SK-N-SH (cell line): Measurements from ENCODE around the gene C2CD4D.

ENCODE experiments used
- CHD2 ChIP-seq: fragments of 150-350 bp; IDR thresholded peaks from 2 replicates; pipeline ENCODE4 v1.6.1; 2018; ENCODE audit warnings: low read length; ENCODE audit not compliant: partially characterized antibody
- EP300 ChIP-seq, 2 experiments: IDR thresholded peaks; 2 replicates each; pipeline versions ENCODE4 v1.4.0 to v1.6.1; 2012; ENCODE audit warnings: borderline replicate concordance in 1 of 2, low read depth in 1 of 2, low read length in 1 of 2
- EZH2phosphoT487 ChIP-seq: fragments of 200-600 bp; sonication (generic); IDR thresholded peaks from 2 replicates; pipeline ENCODE4 v1.6.1; 2017; ENCODE audit warnings: low read depth, mixed run types, mild to moderate bottlenecking, antibody characterized with exemption, moderate library complexity, borderline replicate concordance
- FOSL2 ChIP-seq: IDR thresholded peaks from 2 replicates; pipeline ENCODE4 v1.4.0; 2012; ENCODE audit warnings: low read depth, mild to moderate bottlenecking, moderate library complexity, borderline replicate concordance
- GABPA ChIP-seq: IDR thresholded peaks from 2 replicates; pipeline ENCODE4 v1.4.0; 2012; ENCODE audit warnings: low read depth, mild to moderate bottlenecking
- POLR2AphosphoS5 ChIP-seq: IDR thresholded peaks from 2 replicates; pipeline ENCODE4 v1.6.1; 2012; ENCODE audit warnings: low read depth, low read length
- RCOR1 ChIP-seq: fragments of 150-350 bp; IDR thresholded peaks from 2 replicates; pipeline ENCODE4 v1.6.1; 2017; ENCODE audit warnings: antibody characterized with exemption, low read length
- SIN3A ChIP-seq: IDR thresholded peaks from 2 replicates; pipeline ENCODE4 v1.6.1; 2012; ENCODE audit warnings: low read depth, mild to moderate bottlenecking, low read length, moderate library complexity, borderline replicate concordance
- SMC3 ChIP-seq: IDR thresholded peaks from 2 replicates; pipeline ENCODE4 v1.6.1; 2012; ENCODE audit warnings: low read depth, low read length, improper control_type of control experiment
- TCF12 ChIP-seq: IDR thresholded peaks from 2 replicates; pipeline ENCODE4 v1.4.0; 2012
- USF1 ChIP-seq: IDR thresholded peaks from 2 replicates; pipeline ENCODE4 v1.4.0; 2012; ENCODE audit warnings: low read depth, borderline replicate concordance
- ZBTB33 ChIP-seq: IDR thresholded peaks from 2 replicates; pipeline ENCODE4 v1.4.0; 2012; ENCODE audit warnings: low read depth, borderline replicate concordance
- TF ChIP-seq, protein P1 (sequence below): fragments of 200-600 bp; sonication (generic); IDR thresholded peaks from 2 replicates; pipeline ENCODE4 v1.6.1; 2017; ENCODE audit warnings: antibody characterized with exemption, mild to moderate bottlenecking, moderate library complexity
- TF ChIP-seq, protein P2 (sequence below): IDR thresholded peaks from 2 replicates; pipeline ENCODE4 v1.6.1; 2012; ENCODE audit warnings: mild to moderate bottlenecking, low read depth, low read length, moderate library complexity

GRCh38 chr1:151819976-151820623 is 19.5 kb downstream of the C2CD4D start:
- TF ChIP-seq FOSL2 (no peak), GABPA (no peak), POLR2AphosphoS5 (no peak), EP300 (IDR thresholded peaks at IDR 0.05; ENCODE audit: borderline replicate concordance in 1 of 2, low read depth in 1 of 2, low read length in 1 of 2) (no peak), ZBTB33 (no peak), SMC3 (no peak), USF1 (no peak), CHD2 (no peak), RCOR1 (no peak), SIN3A (no peak), TCF12 (no peak), EZH2phosphoT487 (no peak)
- TF ChIP-seq, protein P1, sequence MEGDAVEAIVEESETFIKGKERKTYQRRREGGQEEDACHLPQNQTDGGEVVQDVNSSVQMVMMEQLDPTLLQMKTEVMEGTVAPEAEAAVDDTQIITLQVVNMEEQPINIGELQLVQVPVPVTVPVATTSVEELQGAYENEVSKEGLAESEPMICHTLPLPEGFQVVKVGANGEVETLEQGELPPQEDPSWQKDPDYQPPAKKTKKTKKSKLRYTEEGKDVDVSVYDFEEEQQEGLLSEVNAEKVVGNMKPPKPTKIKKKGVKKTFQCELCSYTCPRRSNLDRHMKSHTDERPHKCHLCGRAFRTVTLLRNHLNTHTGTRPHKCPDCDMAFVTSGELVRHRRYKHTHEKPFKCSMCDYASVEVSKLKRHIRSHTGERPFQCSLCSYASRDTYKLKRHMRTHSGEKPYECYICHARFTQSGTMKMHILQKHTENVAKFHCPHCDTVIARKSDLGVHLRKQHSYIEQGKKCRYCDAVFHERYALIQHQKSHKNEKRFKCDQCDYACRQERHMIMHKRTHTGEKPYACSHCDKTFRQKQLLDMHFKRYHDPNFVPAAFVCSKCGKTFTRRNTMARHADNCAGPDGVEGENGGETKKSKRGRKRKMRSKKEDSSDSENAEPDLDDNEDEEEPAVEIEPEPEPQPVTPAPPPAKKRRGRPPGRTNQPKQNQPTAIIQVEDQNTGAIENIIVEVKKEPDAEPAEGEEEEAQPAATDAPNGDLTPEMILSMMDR, result no peak
- TF ChIP-seq, protein P2, sequence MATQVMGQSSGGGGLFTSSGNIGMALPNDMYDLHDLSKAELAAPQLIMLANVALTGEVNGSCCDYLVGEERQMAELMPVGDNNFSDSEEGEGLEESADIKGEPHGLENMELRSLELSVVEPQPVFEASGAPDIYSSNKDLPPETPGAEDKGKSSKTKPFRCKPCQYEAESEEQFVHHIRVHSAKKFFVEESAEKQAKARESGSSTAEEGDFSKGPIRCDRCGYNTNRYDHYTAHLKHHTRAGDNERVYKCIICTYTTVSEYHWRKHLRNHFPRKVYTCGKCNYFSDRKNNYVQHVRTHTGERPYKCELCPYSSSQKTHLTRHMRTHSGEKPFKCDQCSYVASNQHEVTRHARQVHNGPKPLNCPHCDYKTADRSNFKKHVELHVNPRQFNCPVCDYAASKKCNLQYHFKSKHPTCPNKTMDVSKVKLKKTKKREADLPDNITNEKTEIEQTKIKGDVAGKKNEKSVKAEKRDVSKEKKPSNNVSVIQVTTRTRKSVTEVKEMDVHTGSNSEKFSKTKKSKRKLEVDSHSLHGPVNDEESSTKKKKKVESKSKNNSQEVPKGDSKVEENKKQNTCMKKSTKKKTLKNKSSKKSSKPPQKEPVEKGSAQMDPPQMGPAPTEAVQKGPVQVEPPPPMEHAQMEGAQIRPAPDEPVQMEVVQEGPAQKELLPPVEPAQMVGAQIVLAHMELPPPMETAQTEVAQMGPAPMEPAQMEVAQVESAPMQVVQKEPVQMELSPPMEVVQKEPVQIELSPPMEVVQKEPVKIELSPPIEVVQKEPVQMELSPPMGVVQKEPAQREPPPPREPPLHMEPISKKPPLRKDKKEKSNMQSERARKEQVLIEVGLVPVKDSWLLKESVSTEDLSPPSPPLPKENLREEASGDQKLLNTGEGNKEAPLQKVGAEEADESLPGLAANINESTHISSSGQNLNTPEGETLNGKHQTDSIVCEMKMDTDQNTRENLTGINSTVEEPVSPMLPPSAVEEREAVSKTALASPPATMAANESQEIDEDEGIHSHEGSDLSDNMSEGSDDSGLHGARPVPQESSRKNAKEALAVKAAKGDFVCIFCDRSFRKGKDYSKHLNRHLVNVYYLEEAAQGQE, result no peak
